Esophagus muscularis mucosa (tissue), 4 donors: ENCODE measurements around the gene PLEKHG4B. TPM values are rescaled to one million over a fixed set of nuclear protein-coding genes. Genes with fewer than 3 reads are reported as not detected.

Experiments used
- DNase-seq: peaks from one replicate; pipeline ENCODE4 v3.0.0-alpha.2; 2017; ENCODE audit errors: extremely low spot score
- H3K27ac ChIP-seq, 4 donors: fragments of 200-600 bp; sonication (generic); replicated peaks in 1 of 4; 1 replicate in 3 of 4; 2 replicates in 1 of 4; pipeline ENCODE4 v1.5.1; 2016 to 2019; ENCODE audit warnings: mild to moderate bottlenecking in 1 of 4
- H3K27me3 ChIP-seq, 4 donors: fragments of 200-600 bp; sonication (generic); one replicate each; pipeline versions ENCODE4 v1.5.1 to v1.6.0; 2016 to 2019
- H3K36me3 ChIP-seq, 4 donors: fragments of 200-600 bp; sonication (generic); one replicate each; pipeline ENCODE4 v1.5.1; 2016 to 2019
- H3K4me1 ChIP-seq, 4 donors: fragments of 200-600 bp; sonication (generic); one replicate each; pipeline ENCODE4 v1.5.1; 2016 to 2019
- H3K4me3 ChIP-seq, 4 donors: fragments of 200-600 bp; sonication (generic); 1 replicate in 2 of 4; 2 replicates in 2 of 4; pipeline ENCODE4 v1.5.1; 2016 to 2019; ENCODE audit warnings: mild to moderate bottlenecking in 4 of 4, moderate library complexity in 1 of 4
- H3K9me3 ChIP-seq, 4 donors: fragments of 200-600 bp; sonication (generic); 1 replicate in 3 of 4; 2 replicates in 1 of 4; pipeline ENCODE4 v1.5.1; 2016 to 2019
- EP300 ChIP-seq: sonication (generic); formaldehyde crosslinking; IDR thresholded peaks from one replicate; pipeline ENCODE4 v1.6.1; 2017; ENCODE audit warnings: antibody characterized with exemption
- POLR2A ChIP-seq: fragments of 450-650 bp; IDR thresholded peaks from one replicate; pipeline ENCODE4 v1.6.1; 2017; ENCODE audit warnings: antibody characterized with exemption, moderate library complexity, mild to moderate bottlenecking, low read depth
- POLR2AphosphoS5 ChIP-seq, 2 donors: sonication (generic); formaldehyde crosslinking; IDR thresholded peaks; one replicate each; pipeline ENCODE4 v1.6.1; 2017; ENCODE audit warnings: antibody characterized with exemption in 2 of 2
- WGBS: methylation state at CpG from one replicate; pipeline ENCODE4 v1.1.5; 2018; 5-methylcytosine and 5-hydroxymethylcytosine counted together
- intact Hi-C: fragments of 100-400 bp; cut with DNase I; formaldehyde crosslinking; loops from one replicate; pipeline ENCODE4 v1.15.1; 2023
- total RNA-seq, 4 donors: library from RNA; depleted of rRNA; stranded (reverse); fragments of >200 nt; gene quantifications; one replicate each; pipeline versions ENCODE4 v1.1.0 to v1.2.1, GENCODE V29; 2016
- TF ChIP-seq, protein P1 (sequence below), 3 experiments: fragments of 200-600 bp in 2 of 3; fragments of 450-650 bp in 1 of 3; sonication (generic) in 2 of 3; IDR thresholded peaks; one replicate each; pipeline ENCODE4 v1.5.1; 2017 to 2019; ENCODE audit warnings: antibody characterized with exemption in 3 of 3, mild to moderate bottlenecking in 2 of 3, moderate library complexity in 1 of 3

PLEKHG4B gene
- total RNA-seq, 4 donors from 2014 or later, result under 0.01 to 0.46 TPM; not detected in 2

DNA sequence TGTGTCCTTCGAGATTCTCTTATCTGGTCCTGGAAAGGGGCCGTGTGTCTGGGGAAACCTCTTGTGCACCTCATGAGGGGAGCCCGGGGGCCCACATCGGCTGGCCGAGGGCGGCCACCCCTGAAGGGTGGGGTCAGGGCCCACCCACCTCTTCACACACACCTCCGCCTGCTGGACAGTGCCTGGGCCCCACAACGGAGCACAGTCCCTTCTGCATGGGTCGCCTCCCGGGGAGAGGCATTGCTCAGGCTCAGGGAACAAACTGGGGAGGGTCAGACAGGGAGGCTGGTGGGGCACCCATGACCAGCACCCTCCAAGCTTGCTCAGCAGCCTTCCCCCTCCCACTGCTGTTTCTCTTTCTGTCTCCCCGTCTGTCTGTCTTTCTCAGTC, 98.0 kb downstream of the PLEKHG4B start:
- TF ChIP-seq POLR2AphosphoS5 (IDR thresholded peaks at IDR 0.05) (no peak), POLR2A (no peak), EP300 (no peak)
- TF ChIP-seq, protein P1, sequence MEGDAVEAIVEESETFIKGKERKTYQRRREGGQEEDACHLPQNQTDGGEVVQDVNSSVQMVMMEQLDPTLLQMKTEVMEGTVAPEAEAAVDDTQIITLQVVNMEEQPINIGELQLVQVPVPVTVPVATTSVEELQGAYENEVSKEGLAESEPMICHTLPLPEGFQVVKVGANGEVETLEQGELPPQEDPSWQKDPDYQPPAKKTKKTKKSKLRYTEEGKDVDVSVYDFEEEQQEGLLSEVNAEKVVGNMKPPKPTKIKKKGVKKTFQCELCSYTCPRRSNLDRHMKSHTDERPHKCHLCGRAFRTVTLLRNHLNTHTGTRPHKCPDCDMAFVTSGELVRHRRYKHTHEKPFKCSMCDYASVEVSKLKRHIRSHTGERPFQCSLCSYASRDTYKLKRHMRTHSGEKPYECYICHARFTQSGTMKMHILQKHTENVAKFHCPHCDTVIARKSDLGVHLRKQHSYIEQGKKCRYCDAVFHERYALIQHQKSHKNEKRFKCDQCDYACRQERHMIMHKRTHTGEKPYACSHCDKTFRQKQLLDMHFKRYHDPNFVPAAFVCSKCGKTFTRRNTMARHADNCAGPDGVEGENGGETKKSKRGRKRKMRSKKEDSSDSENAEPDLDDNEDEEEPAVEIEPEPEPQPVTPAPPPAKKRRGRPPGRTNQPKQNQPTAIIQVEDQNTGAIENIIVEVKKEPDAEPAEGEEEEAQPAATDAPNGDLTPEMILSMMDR (IDR thresholded peaks at IDR 0.05), result no peak
- no peak overlapping the region for H3K4me3 ChIP-seq
- intact Hi-C loops, result no loop called here
- H3K4me1 ChIP-seq, result peaks cover 30 to 38% (median 35%) of the 10 kb centered on the region in 4 donors
- H3K9me3 ChIP-seq, result no peaks in the 10 kb centered on the region
- 72% methylated on average over 11 of the region's 11 CpGs for WGBS
- DNase-seq, result no peak
- no peak overlapping the region for H3K27ac ChIP-seq
- H3K36me3 ChIP-seq, result peaks cover 0 to 2% (median 0%) of the 10 kb centered on the region in 4 donors
- peaks cover 0 to 51% (median 0%) of the 10 kb centered on the region in 4 donors for H3K27me3 ChIP-seq

DNA sequence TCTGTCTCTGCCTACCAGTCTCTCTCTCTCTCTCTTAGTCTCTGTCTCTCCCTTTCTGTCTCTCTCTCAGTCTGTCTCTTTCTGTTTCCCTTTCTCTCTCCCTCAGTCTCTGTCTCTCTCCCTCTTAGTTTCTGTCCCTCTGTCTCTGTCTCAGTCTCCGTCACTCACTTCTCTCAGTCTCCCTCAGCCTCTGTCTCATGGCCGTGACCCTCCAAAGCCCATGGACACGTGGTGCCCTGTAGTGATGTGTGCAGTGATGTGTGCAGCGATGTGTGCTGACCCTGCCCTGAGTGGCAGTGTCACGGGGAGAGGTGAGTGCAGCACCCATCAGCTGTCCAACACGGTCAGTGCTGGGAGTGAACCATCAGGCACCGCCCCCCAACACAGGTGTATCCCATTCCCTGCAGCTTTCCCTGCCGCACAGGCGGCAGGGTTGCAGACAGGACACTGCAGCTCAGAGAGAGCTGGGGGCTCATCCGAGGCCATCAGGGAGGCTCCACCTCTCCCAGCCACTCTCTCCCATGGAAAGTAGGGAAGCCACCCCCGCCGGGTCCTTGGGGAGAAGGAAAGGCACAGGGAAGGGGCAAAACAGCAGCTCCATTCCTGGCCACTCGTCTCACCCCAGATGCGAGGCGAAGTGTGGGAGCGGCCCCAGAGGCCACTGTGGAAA, 98.5 kb downstream of the PLEKHG4B start:
- Histone ChIP-seq H3K27me3 (peaks cover 0 to 51% (median 0%) of the 10 kb centered on the region in 4 donors), H3K4me1 (peaks cover 32 to 37% (median 33%) of the 10 kb centered on the region in 4 donors), H3K27ac (peak overlapping the region; percentile 19 to 54 (median 26)), H3K9me3 (no peaks in the 10 kb centered on the region), H3K4me3 (peak overlapping the region in 2 of 4 donors; percentile 3 to 12), H3K36me3 (peaks cover 0 to 6% (median 0%) of the 10 kb centered on the region in 4 donors)
- TF ChIP-seq EP300, result no peak
- intact Hi-C loops, result no loop called here
- DNase-seq, result no peak
- WGBS, result 81% methylated on average over 14 of the region's 16 CpGs

DNA sequence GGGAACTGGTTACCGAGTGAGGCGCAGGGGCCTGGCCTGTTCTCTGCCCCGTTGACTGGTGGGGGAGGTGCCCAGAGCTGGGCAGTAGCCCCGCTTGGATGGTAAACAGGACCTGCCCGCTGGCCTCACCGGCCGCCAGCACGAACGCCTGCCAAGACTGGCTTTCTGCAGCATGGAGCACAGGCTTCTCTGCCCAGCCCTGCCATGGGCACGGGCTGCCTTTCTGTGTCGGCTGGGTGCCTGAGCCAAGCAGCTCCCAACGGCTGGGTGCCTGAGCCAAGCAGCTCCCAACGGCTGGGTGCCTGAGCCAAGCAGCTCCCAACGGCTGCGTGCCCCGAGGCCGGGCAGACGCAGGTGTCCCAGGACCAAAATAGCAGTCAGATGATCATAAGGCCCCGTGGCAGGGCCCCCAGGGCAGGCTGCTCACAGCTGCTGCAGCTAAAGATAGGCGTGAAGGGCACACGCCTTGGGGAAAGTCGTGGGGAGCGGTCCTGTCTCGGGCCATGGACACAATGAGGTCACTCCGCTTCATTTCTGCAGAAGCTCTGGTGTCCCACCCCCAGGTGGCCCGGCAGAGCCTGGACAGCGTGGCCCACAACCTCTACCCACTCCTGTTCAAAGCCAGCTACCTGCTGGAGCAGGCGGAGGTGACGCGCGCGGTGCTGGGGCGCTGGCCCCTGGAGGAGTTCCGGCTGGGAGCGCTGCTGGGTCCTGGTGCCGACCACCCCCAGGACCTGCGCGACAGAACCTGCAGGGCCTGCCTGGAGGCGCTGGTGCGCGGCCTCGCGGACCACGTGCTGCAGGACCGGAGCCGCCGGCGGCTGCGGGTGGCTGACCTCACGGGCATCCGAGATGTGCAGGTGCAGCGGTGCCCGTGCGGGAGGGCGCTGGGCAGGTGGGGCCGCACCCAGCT, 99.3 kb downstream of the PLEKHG4B start, which contains the start of gene LRRC14B:
Gene LRRC14B (plus strand): TSS at position 460 of the 913 bp plus-strand sequence. CDS start 44 bp downstream, at position 504.
- H3K9me3 ChIP-seq, result no peaks in the 10 kb centered on the region
- TF ChIP-seq EP300, result no peak
- TF ChIP-seq, protein P1 (IDR thresholded peaks at IDR 0.05), result no peak
- no peak for TF ChIP-seq POLR2A
- TF ChIP-seq POLR2AphosphoS5 (IDR thresholded peaks at IDR 0.05), result no peak
- peaks cover 32 to 37% (median 34%) of the 10 kb centered on the region in 4 donors for H3K4me1 ChIP-seq
- peaks cover 0 to 6% (median 0%) of the 10 kb centered on the region in 4 donors for H3K36me3 ChIP-seq
- 33% methylated on average over 32 of the region's 56 CpGs for WGBS
- DNase-seq, result no peak
- H3K27ac ChIP-seq, result peak within 1 kb of the TSS; percentile 19 to 54 (median 26)
- intact Hi-C loops, result no loop called here
- H3K27me3 ChIP-seq, result peaks cover 0 to 51% (median 0%) of the 10 kb centered on the region in 4 donors
- peak within 1 kb of the TSS; percentile 3 to 24 (median 18) for H3K4me3 ChIP-seq

DNA sequence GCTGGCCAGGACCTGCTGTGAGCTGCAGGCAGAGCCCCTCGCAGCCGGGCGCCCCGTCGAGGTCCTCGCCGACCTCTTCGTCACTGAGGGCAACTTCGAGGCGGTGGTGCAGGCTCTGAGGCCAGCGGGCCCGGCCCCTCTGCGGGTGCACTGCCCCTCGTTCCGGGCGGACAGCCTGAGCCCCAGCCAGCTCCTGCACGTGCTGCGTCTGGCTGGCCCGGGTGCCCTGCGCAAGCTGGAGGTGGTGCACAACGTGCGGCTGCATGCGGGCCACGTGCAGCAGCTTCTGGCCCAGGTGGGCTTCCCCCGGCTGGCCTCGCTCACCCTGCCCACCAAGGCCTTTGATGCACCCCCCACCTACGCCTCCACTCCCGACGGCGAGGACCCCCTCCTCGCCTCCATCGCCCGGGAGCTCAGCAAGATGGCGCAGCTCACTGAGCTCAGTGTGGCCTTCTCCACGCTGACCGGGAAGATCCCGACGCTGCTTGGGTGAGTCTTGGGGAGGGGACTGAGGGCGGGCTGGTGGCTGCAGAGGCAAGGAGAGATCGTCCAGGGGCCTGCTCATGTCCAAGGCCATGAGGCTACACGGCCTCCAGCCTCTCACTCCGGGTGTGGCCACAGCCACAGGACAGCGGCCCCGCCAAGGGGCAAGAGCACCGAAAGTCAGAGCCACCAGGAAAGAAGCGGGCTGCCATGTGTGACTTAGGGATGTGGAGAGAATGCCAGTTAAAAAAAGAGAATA, 100.2 kb downstream of the PLEKHG4B start:
- peaks cover 32 to 37% (median 34%) of the 10 kb centered on the region in 4 donors for H3K4me1 ChIP-seq
- WGBS, result 90% methylated on average over 14 of the region's 46 CpGs

More for the DNA sequence above, 100.2 kb downstream of the PLEKHG4B start:
- TF ChIP-seq EP300 (no peak), POLR2AphosphoS5 (IDR thresholded peaks at IDR 0.05) (no peak), POLR2A (no peak)
- TF ChIP-seq, protein P1 (IDR thresholded peaks at IDR 0.05), result no peak
- intact Hi-C loops, result no loop called here
- Histone ChIP-seq H3K4me3 (no peak overlapping the region), H3K36me3 (peaks cover 0 to 6% (median 0%) of the 10 kb centered on the region in 4 donors), H3K27ac (no peak overlapping the region), H3K9me3 (no peaks in the 10 kb centered on the region), H3K27me3 (peaks cover 0 to 47% (median 0%) of the 10 kb centered on the region in 4 donors)
- DNase-seq, result no peak
